NB4 (cell line): Measurements from ENCODE around the gene SCAF1.

ENCODE experiments used
- CTCF ChIP-seq: IDR thresholded peaks from one replicate; pipeline ENCODE4 v1.5.1; 2012; ENCODE audit warnings: low read depth, low read length
- MAX ChIP-seq: IDR thresholded peaks from 2 replicates; pipeline ENCODE4 v1.6.1; 2011; ENCODE audit warnings: low read depth, low read length
- MYC ChIP-seq: IDR thresholded peaks from 2 replicates; pipeline ENCODE4 v1.6.1; 2011; ENCODE audit warnings: low read depth, low read length
- POLR2A ChIP-seq: IDR thresholded peaks from 2 replicates; pipeline ENCODE4 v1.6.1; 2011; ENCODE audit warnings: mild to moderate bottlenecking; ENCODE audit not compliant: insufficient read length; ENCODE audit errors: extremely low read depth

DNA sequence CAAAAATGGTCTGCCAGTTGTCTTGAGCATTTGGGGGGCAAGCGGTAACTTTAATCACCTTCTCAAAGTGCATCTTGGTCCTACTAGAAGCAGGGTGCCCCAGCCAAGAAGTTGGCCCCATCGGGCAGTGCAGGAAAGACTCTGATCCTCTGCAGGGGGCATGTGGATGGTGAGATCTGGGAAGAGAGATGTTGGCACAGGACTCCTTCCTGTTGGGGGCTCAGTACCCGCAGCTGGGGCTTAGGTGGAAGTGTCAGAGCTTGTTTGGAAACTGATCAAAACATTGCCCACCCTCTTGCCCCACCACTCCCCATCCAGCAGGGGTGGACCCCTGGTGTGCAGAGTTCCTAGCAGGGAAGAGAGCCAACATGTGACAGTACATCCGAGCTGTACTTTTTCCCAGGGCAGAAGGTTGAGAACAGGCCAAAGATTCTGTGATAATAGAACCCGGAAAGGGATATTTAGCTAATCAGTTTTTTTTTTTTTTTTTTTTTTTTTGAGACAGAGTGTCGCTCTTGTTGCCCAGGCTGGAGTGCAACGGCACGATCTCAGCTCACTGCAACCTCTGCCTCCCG lies 10.9 kb upstream of the SCAF1 start:
- TF ChIP-seq CTCF = no peak
- TF ChIP-seq POLR2A = no peak
- TF ChIP-seq MYC = no peak
- TF ChIP-seq MAX = no peak
